ENCODE measurements around the gene TMEM232.
"Not testable (repeated sequence)": the region's sequence is repeated elsewhere in the genome, so short reads cannot be mapped to it uniquely, and the experiment has no call there.

Gene TMEM232

GRCh38 chr5:110705349-110705748 is 21.1 kb downstream of the TMEM232 start:
- no peak for DNase-seq

DNA sequence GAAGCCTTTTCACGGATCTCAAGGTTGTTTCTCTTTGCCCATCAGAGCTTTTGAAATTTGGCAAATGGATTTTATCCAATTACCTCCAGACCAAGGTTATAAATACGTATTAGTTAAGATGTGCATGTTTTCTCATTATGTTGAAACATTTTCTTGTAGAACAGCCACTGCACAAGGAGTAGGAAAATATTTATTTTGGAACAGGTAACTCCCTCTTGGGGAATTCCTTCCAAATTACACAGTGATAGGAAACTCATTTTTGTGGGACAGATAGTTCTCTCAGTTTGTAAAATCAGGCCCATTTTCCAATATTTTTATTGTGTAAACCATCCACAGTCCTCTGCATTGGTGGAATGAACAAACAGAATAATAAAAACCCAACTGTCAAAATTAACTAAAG is 23.0 kb downstream of the TMEM232 start:
- DNase-seq: no peak

DNA sequence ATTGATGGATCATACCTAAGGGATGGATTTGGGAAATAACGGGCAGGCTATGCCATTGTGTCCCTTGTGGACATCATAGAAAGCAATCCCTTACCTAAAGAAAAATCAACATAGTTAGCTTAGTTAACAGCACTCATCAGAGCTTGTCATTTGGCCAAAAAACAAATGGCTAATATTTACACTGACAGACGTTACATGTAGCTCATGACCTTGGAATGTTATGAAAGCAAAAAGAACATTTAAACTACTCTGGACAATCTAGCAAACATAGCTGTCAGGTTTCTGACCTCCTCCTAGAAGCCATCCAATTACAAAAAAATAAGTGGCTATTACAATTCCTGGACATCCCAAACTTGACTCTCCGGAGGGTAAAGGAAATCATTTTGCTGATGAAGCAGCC is 23.8 kb downstream of the TMEM232 start:
- no peak for DNase-seq

- no peak for DNase-seq
These were observed 24.2 kb downstream of the TMEM232 start for GRCh38 chr5:110702300-110702699.

- DNase-seq: not testable (repeated sequence)
These were observed 33.8 kb downstream of the TMEM232 start for GRCh38 chr5:110692669-110693068.

DNA sequence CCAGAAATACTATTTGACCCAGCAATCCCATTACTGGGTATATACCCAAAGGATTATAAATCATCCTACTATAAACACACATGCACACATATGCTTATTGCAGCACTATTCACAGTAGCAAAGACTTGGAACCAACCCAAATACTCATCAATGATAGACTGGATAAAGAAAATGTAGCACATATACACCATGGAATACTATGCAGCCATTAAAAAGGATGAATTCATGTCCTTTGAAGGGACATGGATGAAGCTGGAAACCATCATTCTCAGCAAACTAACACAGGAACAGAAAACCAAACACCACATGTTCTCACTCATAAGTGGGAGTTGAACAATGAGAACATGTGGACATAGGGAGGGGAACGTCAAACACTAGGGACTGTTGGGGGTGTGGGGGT is 35.9 kb downstream of the TMEM232 start:
- not testable (repeated sequence) for DNase-seq

DNA sequence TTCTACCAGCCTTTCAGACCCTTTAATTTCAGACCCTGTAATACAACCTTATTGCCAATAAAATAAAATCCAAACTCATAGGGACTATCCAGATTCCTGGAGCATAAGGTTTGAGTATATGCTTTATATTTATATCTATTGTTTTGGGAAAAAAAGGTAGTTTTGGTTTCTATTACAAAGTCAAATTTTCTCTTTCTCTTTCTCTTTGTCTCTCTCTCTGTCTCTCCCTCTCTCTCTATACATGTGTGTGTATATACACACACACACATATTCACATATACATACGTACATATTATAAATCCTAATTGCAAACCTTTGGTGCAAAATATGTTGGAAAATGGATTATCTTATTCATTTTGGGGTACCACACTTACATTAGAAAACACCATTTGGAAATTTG is 39.0 kb downstream of the TMEM232 start:
- DNase-seq: no peak

GRCh38 chr5:110686270-110686669 is 40.2 kb downstream of the TMEM232 start:
- DNase-seq: no peak

DNA sequence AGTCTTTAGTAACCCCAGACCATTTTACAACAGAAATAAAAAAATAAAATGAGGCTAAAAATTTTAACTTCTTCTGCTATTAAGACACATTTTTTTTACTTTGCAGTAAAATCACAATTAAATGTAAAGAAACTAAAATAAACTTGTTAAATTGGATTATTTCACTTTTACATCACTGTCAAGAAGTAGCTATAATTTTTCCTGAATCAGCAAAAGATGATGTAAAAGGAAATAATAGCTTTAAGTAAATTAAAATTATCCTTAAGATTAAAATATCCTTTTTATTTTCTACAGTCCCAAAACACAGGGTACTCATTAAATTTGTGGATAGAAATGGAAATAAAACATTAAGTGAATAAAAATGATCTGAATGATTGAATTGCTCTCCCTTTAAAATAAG is 44.5 kb downstream of the TMEM232 start:
- DNase-seq: no peak

DNA sequence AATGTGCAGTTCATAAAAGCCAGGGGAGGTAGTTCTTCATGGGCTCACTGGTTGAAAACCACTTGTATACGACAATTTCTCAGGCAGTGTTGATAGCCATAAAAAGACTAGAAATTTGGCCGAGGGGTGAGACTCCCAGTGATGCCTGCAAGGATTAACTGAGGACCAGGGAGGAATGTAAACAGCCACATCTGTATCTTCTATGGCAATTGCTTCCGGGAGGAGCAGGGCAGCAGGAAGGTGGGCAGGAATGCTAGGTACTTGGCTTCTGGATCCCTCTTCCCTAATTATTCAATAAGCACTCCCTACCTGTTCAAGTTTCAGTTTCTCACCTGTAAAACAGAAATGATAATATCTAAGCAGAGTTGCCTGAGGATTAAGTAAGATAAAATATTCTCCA is 45.4 kb downstream of the TMEM232 start:
- DNase-seq: no peak

- not testable (repeated sequence) for DNase-seq
These were observed 49.9 kb downstream of the TMEM232 start for GRCh38 chr5:110676554-110676953.

DNA sequence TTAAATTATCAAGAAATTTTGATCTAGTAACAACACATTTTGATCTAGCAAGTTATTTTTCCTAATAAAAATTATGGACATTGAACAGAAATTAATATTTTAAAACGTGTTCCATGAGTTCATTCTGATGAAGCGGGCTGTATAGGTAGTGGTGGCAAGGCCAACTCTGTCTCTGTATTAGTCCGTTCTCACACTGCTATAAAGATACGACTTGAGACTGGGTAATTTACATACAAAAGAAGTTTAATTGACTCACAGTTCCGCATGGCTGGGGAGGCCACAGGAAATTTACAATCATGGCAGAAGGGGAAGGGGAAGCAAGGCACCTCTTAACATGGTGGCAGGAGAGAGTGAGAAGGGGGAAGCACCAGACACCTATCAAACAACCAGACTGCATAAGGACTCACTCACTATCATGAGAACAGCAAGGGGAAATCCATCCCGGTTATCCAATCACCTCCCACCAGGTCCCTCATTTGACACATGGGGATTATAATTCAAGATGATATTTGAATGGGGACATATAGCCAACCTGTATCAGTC is 61.2 kb downstream of the TMEM232 start:
- no peak for DNase-seq

- DNase-seq: no peak
These were observed 62.9 kb downstream of the TMEM232 start for GRCh38 chr5:110663525-110663924.

DNA sequence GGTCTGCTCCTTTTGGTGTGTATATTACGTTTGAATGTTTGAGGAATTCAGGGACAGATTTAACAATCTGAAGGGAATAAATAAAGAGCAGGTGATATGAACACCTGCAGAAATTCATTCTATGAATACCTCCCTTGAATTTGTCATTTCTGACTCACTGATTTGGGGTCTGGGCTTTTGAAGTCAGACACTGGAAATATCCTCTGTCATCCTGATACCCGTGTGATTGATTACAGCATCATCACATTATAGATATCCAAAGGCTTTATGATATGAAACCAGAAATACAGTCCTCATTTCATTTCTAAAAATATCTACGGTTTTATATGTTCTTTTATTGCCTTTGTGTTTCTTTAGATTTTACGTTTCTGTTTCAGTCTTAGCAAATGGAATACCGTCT is 68.5 kb downstream of the TMEM232 start:
- no peak for DNase-seq

GRCh38 chr5:110653231-110653970 is 73.1 kb downstream of the TMEM232 start:
- no peak for DNase-seq

GRCh38 chr5:110651507-110651906 is 75.0 kb downstream of the TMEM232 start:
- DNase-seq: no peak

GRCh38 chr5:110644357-110644756 is 82.1 kb downstream of the TMEM232 start:
- DNase-seq: no peak

GRCh38 chr5:110638970-110639902 is 87.2 kb downstream of the TMEM232 start:
- no peak for DNase-seq

DNA sequence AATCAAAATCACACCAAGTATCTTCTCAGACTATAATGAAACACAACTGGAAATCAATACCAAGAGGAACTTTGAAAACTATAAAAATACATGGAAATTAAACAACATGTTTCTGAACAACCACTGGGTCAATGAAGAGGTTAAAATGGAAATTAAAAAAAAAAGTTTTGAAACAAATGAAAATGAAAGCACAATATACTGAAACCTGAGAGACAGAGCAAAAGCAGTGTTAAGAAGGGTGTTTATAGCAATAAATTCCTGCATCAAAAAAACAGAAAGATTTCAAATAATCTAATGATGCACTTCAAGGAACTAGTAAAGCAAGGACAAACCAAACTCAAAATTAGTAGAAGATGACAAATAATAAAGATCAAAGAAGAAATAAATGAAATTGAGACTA is 92.0 kb downstream of the TMEM232 start:
- DNase-seq: no peak

- DNase-seq: no peak
These were observed 95.2 kb downstream of the TMEM232 start for GRCh38 chr5:110631236-110631635.

- no peak for DNase-seq
These were observed 96.1 kb downstream of the TMEM232 start for GRCh38 chr5:110630350-110630749.

GRCh38 chr5:110625376-110625999 is 101.0 kb downstream of the TMEM232 start:
- no peak for DNase-seq

DNA sequence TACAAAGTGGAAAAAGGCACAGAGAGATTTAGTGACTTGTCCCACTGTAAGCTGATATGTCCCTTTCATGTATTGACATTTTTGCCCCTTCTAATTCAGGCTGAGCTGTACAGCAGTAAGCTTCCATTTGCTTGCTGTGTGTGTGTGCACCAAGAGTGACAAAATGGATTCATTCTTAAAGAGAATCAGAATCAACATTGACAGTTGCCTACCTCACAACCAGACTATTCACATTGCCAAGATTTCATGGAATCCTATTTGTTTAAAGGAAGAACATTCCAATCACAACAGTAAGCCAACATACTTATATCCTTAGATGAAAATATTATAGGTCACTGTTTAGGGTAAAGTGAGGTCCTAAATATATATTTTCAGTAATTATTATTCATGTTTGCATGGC is 102.6 kb downstream of the TMEM232 start:
- no peak for DNase-seq

Data from NCI-H1436 treated with DMSO at 0.1 percent for 48 hours (cell line).